Ovary (tissue), 9 donors: ENCODE data around the gene ALKBH6. TPM values are rescaled to one million over a fixed set of nuclear protein-coding genes. Genes with fewer than 3 reads are reported as not detected.

Experiments used
- DNase-seq, 5 donors: peaks; one replicate each; pipeline ENCODE4 v3.0.0-alpha.2; 2019 to 2020
- H3K27ac ChIP-seq, 2 donors: fragments of 200-600 bp; one replicate each; pipeline versions ENCODE4 v1.5.1 to v1.8.0; 2019 to 2022
- H3K27me3 ChIP-seq: fragments of 200-600 bp; one replicate; pipeline ENCODE4 v1.8.0; 2022
- H3K36me3 ChIP-seq: fragments of 200-600 bp; sonication (generic); one replicate; pipeline ENCODE4 v1.5.1; 2019
- H3K4me1 ChIP-seq: one replicate; pipeline ENCODE4 v1.8.1; 2013; ENCODE audit warnings: mild to moderate bottlenecking, moderate library complexity; ENCODE audit not compliant: insufficient read depth
- H3K4me3 ChIP-seq: fragments of 200-600 bp; sonication (generic); one replicate; pipeline ENCODE4 v1.5.1; 2017
- H3K9me3 ChIP-seq, 2 donors: fragments of 200-600 bp in 1 of 2; sonication (generic) in 1 of 2; one replicate each; pipeline versions ENCODE4 v1.5.1 to v1.8.1; 2013 to 2019; ENCODE audit warnings: mild to moderate bottlenecking in 1 of 2, moderate library complexity in 1 of 2
- EP300 ChIP-seq: sonication (generic); formaldehyde crosslinking; IDR thresholded peaks from one replicate; pipeline ENCODE4 v1.6.1; 2017; ENCODE audit warnings: antibody characterized with exemption
- POLR2A ChIP-seq: fragments of 450-650 bp; IDR thresholded peaks from one replicate; pipeline ENCODE4 v1.6.1; 2017; ENCODE audit warnings: antibody characterized with exemption, mild to moderate bottlenecking, moderate library complexity
- WGBS, 3 donors: extraction: QIAGEN DNeasy Blood & Tissue Kit in 1 of 3; methylation state at CpG; one replicate each; pipeline versions ENCODE4 v1.1.5 to v1.1.7; 2013 to 2017; 5-methylcytosine and 5-hydroxymethylcytosine counted together
- intact Hi-C, 4 donors: fragments of 100-400 bp; cut with DNase I; formaldehyde crosslinking; loops; one replicate each; pipeline versions ENCODE4 v1.11.0 to v1.15.1; 2022 to 2023
- polyA plus RNA-seq, 2 donors: library from polyadenylated mRNA; stranded (reverse); fragments of 200-250 nt in 1 of 2; fragments of 350-450 nt in 1 of 2; fragmentation: Illumina TruSeq in 1 of 2; extraction: RNeasy Lipid Tissue Mini Kit (QIAGEN cat#74804) in 1 of 2; gene quantifications; one replicate each; pipeline ENCODE4 v1.2.3, GENCODE V29; 2013 to 2014
- total RNA-seq, 7 donors: library from RNA; depleted of rRNA in 2 of 7; stranded (reverse); fragments of >200 nt in 2 of 7; fragmentation: NEBNext Ultra II Directional in 3 of 7; extraction: Animal tissue kit (Norgen Biotek cat#: 25700) in 3 of 7; gene quantifications; one replicate each; pipeline versions ENCODE4 v1.1.0 to v1.2.4, GENCODE V29; 2016 to 2023
- TF ChIP-seq, protein P1 (sequence below), 3 donors: fragments of 450-650 bp in 2 of 3; fragments of 200-600 bp in 1 of 3; IDR thresholded peaks; one replicate each; pipeline versions ENCODE4 v1.5.1 to v1.8.0; 2016 to 2022; ENCODE audit warnings: antibody characterized with exemption in 3 of 3, mild to moderate bottlenecking in 1 of 3
- donor health status: DM: no; HTN: no; CAD: no; lungs with moderate emphysema.
- donor health status: DM: no; HTN: no; CAD: no.
- donor health status: Bipolar disorder and iron deficiency.
- donor health status: DM: yes; HTN: yes; CAD: no.
- donor health status: DM: no; HTN: no; CAD: no.
- donor health status: DM: yes; HTN: yes; CAD: no.

Gene ALKBH6
- total and polyA plus RNA-seq, 9 donors = 12.7 to 25.5 (median 18.3) TPM

DNA sequence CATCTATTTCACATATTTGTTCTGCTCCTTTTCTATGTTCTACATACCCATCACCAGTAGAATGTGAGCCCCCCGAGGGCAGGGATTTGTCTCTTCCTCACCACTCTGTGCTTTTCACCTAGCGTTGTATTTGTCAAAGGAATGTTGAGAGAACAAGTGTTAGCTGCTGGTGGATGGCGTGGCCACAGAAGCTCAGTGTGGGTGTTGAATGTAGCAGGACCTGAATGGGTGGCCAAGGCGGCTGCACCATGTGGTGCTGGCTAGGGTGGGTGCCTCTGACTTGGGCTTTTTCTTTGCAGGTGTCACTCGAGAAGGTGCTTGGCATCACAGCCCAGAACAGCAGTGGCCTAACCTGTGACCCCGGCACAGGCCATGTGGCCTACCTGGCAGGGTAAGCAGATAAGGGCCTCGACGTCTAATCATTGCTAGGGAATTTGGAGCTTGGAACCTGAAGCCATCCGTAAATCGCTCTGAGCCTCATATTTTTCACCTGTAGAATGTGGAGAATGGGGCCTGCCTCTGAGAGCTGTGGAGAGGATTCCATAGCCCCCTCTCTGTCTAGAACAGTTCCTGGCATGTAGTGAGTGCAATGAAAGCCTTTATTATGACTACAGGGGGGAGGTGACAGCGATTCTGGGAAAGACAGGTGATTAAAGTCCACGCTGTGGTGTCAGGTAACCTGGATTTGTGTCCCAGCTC is 44.6 kb upstream of the ALKBH6 start:
- TF ChIP-seq EP300 = no peak
- TF ChIP-seq, protein P1, sequence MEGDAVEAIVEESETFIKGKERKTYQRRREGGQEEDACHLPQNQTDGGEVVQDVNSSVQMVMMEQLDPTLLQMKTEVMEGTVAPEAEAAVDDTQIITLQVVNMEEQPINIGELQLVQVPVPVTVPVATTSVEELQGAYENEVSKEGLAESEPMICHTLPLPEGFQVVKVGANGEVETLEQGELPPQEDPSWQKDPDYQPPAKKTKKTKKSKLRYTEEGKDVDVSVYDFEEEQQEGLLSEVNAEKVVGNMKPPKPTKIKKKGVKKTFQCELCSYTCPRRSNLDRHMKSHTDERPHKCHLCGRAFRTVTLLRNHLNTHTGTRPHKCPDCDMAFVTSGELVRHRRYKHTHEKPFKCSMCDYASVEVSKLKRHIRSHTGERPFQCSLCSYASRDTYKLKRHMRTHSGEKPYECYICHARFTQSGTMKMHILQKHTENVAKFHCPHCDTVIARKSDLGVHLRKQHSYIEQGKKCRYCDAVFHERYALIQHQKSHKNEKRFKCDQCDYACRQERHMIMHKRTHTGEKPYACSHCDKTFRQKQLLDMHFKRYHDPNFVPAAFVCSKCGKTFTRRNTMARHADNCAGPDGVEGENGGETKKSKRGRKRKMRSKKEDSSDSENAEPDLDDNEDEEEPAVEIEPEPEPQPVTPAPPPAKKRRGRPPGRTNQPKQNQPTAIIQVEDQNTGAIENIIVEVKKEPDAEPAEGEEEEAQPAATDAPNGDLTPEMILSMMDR (IDR thresholded peaks at IDR 0.05) = no peak
- TF ChIP-seq POLR2A = no peak
- Histone ChIP-seq H3K27me3 (no peaks in the 10 kb centered on the region), H3K4me3 (no peak overlapping the region), H3K36me3 (no peaks in the 10 kb centered on the region), H3K4me1 (no peaks in the 10 kb centered on the region), H3K9me3 (no peaks in the 10 kb centered on the region), H3K27ac (no peak overlapping the region)
- 88 to 96% (median 89%) methylated on average over 12 of the region's 12 CpGs for WGBS, 3 donors
- no peak for DNase-seq
- intact Hi-C loops = loop anchor here in 1 of 4 donors (10.0 kb wide), 1 partner anchor 54 kb away; the partner anchor contains the start of gene SYNE4

DNA sequence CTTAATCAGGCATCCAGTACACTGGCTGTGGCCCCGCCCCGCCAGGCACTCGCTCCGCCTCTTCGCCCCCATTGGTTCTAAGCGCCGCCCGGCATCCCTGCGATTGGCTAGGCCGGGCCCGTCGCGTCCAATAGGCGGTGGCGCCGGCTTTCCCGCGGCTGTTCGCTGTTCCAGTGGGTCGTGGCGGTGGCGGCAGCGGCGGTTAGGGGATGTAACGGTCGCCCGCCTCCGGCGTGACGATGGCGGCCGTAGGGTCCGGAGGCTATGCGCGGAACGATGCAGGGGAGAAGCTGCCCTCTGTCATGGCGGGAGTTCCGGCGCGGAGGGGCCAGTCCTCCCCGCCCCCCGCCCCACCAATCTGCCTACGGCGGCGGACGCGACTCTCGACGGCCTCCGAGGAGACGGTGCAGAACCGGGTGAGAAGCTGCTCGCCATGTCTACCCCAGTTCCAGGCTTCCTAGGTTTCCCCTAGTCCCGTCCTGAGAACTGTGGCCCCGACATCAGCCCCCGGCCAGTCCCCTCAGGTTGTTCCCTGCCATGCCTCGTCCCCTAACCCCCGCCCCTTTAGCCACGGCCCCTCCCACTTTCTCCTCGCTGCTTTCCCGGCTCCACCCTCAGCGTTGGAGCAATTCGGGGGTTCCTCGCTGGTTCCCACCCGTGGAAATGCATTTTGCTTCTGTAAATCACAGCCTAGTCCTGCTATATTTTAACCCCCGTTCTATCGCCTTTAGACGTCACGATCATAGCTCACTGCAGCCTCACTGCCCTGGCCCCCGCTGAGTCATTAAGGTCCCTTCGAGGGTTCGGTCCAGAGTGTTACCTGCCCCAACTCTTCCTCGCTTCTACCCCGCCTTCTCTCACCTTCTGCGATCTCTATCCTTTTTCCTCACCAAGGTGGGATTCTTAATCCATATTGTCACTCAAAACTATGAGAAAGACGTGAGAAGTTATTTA is 41.0 kb upstream of the ALKBH6 start, which contains the start of gene WDR62:
Gene WDR62 (plus strand): TSS at position 165 of the 954 bp plus-strand sequence. CDS start 75 bp downstream, at position 240.
- TF ChIP-seq, protein P1 (IDR thresholded peaks at IDR 0.05) = no peak
- TF ChIP-seq EP300 (no peak), POLR2A (no peak)
- 0 to 1% (median 1%) methylated on average over 69 to 76 of the region's 76 CpGs for WGBS, 3 donors
- Histone ChIP-seq H3K4me3 (peak within 1 kb of the TSS; percentile 67), H3K9me3 (no peaks in the 10 kb centered on the region), H3K36me3 (no peaks in the 10 kb centered on the region), H3K27ac (peak within 1 kb of the TSS; percentile 38 to 94), H3K4me1 (peaks cover 1% of the 10 kb centered on the region), H3K27me3 (no peaks in the 10 kb centered on the region)
- intact Hi-C loops = loop anchor here in 1 of 4 donors (2.0 to 10.0 kb wide), 2 partner anchors 50 to 60 kb away; partner anchors contain the start of genes POLR2I, SYNE4 and TBCB
- peak; percentile 68 to 96 (median 93) for DNase-seq

DNA sequence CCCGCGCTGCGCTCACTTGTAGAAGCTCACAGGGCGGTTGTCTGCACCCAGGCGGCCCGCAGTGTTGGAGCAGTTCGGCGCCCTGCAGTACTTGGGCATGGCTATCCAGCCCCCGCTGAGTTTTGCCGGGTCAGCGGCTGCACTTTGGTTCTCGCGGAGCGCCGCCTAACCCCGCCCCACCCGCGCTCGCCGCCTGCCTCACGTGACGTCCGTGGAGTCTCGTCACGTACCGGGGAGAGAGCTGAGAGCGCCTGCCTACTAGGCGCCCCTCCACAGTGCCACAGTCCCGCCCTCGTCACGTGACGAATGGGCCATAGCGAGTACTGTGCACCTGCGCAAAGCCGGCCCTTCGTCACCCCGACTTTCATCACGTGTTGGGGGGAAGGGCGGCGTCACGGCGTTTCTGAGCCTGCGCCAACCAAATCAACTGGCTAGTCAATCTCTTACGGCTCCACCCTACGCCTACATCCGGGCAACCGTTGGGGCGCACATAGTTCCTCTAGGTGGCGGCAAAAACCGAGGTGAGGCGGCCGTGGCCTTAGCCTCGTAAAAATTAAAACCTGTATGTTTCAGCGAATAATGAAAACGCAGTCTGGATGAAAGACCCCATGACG is 40.2 kb upstream of the ALKBH6 start, which contains the start of gene THAP8:
Gene THAP8 (minus strand): TSS at position 167 of the 614 bp plus-strand sequence. CDS start 68 bp downstream, at position 99.
- H3K4me3 ChIP-seq = peak within 1 kb of the TSS; percentile 67
- TF ChIP-seq POLR2A (peak; percentile 52), EP300 (peak; percentile 83)
- TF ChIP-seq, protein P1 (IDR thresholded peaks at IDR 0.05) = peak; percentile 19 to 85 (median 71)
- no peaks in the 10 kb centered on the region for H3K27me3 ChIP-seq
- H3K9me3 ChIP-seq = no peaks in the 10 kb centered on the region
- DNase-seq = peak; percentile 100
- no peaks in the 10 kb centered on the region for H3K36me3 ChIP-seq
- intact Hi-C loops = loop anchor here in 1 of 4 donors (2.0 to 10.0 kb wide), 2 partner anchors 49 to 61 kb away; partner anchors contain the start of genes POLR2I, SYNE4 and TBCB
- peak within 1 kb of the TSS; percentile 38 to 94 for H3K27ac ChIP-seq
- 0 to 1% (median 0%) methylated on average over 38 to 56 of the region's 56 CpGs for WGBS, 3 donors
- H3K4me1 ChIP-seq = peaks cover 1% of the 10 kb centered on the region
